Measurements from ENCODE around the gene IKZF1.

The IKZF1 gene

DNA sequence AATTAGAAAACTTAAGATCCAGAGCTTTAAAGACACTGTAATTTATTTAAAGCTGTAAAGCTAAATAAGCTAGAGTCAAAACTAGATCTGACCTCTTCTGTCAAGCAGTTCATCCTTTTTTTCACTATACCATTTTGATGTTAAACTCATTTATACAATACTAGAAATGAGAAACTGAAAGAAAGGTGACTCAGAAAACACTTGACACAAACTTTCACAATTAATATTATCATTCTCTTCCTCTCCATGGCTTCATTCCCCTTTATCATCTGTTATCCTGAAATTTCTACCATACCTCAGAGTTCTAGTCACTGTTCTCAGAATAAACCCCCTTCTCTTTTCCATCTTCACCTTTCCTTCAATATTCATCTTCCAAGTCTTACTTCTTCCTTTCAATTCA is 144.3 kb downstream of the IKZF1 start:
- TF ChIP-seq CTCF (IDR thresholded peaks at IDR 0.05; ENCODE audit: control extremely low read depth, extremely low read depth, low read depth, missing control alignments), result no peak

GRCh38 chr7:50449501-50449880 is 145.0 kb downstream of the IKZF1 start:
- POLR2A ChIA-PET, result no interaction called here
- TF ChIP-seq CTCF (IDR thresholded peaks at IDR 0.05; ENCODE audit: control extremely low read depth, extremely low read depth, low read depth, missing control alignments), result no peak
- CTCF ChIA-PET, result interaction anchor here (0.9 to 2.5 kb wide), 4 partner anchors 11 to 244 kb away, joined by 3 to 9 read pairs (median 4); no protein-coding TSS in a partner anchor
- DNase-seq (ENCODE audit: extremely low spot score), result no peak

More for the DNA sequence above, 144.3 kb downstream of the IKZF1 start:
- DNase-seq (ENCODE audit: extremely low spot score), result peak; percentile 45
- ChIA-PET POLR2A (no interaction called here), CTCF (interaction anchor here (1.0 to 2.5 kb wide), 4 partner anchors 16 to 243 kb away, joined by 3 to 9 read pairs (median 4); no protein-coding TSS in a partner anchor)

DNA sequence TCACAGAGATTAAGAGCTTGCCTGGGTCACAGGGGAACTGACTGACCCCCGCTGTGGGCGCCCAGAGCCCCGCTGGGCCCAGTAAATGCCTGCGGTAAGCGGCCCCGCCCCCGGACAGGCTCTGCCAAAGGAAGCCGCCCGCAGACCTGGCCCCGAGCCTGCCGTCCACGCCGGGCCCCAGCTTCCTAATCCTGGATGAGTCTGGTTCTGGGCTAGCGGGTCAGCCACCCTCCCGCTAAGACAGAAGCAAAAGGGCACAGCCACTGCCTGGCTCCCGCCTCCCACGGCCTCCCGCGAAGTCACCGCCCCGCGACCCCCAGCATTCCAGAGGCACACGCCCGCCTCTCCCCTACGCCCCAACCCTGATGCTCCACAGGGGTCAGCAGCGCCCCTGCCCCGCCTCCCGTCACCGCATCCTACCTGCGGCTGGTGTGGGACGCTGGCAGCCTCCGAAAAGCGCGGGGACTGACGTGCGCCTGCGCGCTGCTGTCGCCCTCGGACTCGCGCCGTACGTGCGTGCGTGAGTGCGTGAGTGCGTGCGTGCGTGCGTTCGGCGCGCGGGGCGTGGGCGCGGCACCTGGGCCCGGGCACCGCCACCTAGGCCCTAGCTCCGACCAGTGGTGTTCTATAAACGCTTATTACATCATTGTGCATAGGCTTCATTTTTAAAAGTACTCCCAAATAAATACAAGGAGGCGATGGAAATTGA is 145.5 kb downstream of the IKZF1 start, which contains the start of gene FIGNL1:
Gene FIGNL1 (minus strand): TSS at position 470 of the 709 bp plus-strand sequence. CDS start 3,063 bp downstream, outside the sequence.
- POLR2A ChIA-PET, result no interaction called here
- CTCF ChIA-PET, result interaction anchor here (0.9 to 2.5 kb wide), 4 partner anchors 11 to 245 kb away, joined by 3 to 9 read pairs (median 3); no protein-coding TSS in a partner anchor
- DNase-seq (ENCODE audit: extremely low spot score), result peak; percentile 89
- no peak for TF ChIP-seq CTCF (IDR thresholded peaks at IDR 0.05; ENCODE audit: control extremely low read depth, extremely low read depth, low read depth, missing control alignments)

GRCh38 chr7:50450590-50451032 is 146.1 kb downstream of the IKZF1 start:
- DNase-seq (ENCODE audit: extremely low spot score), result peak; percentile 30
- POLR2A ChIA-PET, result no interaction called here
- CTCF ChIA-PET, result interaction anchor here (0.9 kb wide), 2 partner anchors 12 to 229 kb away, joined by 3 read pairs; no protein-coding TSS in a partner anchor
- no peak for TF ChIP-seq CTCF (IDR thresholded peaks at IDR 0.05; ENCODE audit: control extremely low read depth, extremely low read depth, low read depth, missing control alignments)
